Measurements from ENCODE around the gene PELI3. TPM values are rescaled to one million over a fixed set of nuclear protein-coding genes. Genes with fewer than 3 reads are reported as not detected.

Gene PELI3
- total RNA-seq, 4 donors from 2014 or later, result 28.7 to 50.4 (median 37.7) TPM

DNA sequence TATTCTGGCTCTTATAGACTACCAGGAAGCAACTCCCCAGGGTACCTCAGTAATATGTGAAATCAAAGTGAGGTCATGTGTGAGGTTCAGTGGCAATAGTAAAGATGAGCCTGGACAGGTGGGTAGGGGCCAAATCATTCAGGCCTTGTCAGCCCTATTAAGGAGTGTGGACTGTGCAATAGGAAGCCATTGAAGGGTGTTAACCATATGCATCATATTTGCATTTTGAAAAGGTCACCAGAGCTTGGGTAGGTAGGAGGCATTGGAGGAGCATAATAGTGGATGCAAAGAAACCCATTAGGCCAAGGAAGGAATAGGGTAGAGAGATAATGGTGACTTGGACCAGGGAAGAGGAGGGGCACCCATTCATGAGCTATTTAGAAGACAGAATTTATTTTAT is 19.7 kb upstream of the PELI3 start:
- Histone ChIP-seq H3K27ac (replicated peaks in 1 of 4) (no peak overlapping the region), H3K9me3 (peaks cover 0 to 12% (median 3%) of the 10 kb centered on the region in 4 donors), H3K27me3 (no peaks in the 10 kb centered on the region), H3K36me3 (no peaks in the 10 kb centered on the region), H3K4me3 (no peak overlapping the region), H3K4me1 (no peaks in the 10 kb centered on the region)
- intact Hi-C loops (cut with DNase I), result no loop called here
- DNase-seq (ENCODE audit: extremely low spot score), result no peak
- no peak for TF ChIP-seq POLR2A (IDR thresholded peaks at IDR 0.05; ENCODE audit: low read depth)
- TF ChIP-seq, protein P1, sequence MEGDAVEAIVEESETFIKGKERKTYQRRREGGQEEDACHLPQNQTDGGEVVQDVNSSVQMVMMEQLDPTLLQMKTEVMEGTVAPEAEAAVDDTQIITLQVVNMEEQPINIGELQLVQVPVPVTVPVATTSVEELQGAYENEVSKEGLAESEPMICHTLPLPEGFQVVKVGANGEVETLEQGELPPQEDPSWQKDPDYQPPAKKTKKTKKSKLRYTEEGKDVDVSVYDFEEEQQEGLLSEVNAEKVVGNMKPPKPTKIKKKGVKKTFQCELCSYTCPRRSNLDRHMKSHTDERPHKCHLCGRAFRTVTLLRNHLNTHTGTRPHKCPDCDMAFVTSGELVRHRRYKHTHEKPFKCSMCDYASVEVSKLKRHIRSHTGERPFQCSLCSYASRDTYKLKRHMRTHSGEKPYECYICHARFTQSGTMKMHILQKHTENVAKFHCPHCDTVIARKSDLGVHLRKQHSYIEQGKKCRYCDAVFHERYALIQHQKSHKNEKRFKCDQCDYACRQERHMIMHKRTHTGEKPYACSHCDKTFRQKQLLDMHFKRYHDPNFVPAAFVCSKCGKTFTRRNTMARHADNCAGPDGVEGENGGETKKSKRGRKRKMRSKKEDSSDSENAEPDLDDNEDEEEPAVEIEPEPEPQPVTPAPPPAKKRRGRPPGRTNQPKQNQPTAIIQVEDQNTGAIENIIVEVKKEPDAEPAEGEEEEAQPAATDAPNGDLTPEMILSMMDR (IDR thresholded peaks at IDR 0.05), result no peak
- TF ChIP-seq EP300 (IDR thresholded peaks at IDR 0.05), result no peak
- no peak for TF ChIP-seq POLR2AphosphoS5 (IDR thresholded peaks at IDR 0.05)

DNA sequence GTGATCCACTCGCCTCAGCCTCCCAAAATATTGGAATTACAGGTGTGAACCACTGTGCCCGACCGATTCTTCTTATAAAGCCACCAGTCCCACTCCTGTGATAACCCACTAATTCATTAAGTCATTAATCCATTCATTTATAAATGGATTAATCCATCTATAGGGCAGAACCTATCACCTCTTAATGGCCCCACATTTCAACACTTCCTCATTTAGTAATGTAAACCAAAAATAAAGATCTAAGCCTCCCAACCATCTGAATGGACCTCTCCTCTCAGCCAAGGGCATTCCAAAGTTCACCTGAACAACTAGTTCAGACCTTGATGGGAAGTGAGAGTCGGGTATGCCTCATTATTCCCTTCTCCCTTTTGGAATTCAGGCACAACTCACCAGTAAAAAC is 18.2 kb upstream of the PELI3 start:
- DNase-seq (ENCODE audit: extremely low spot score), result no peak
- Histone ChIP-seq H3K4me1 (no peaks in the 10 kb centered on the region), H3K4me3 (no peak overlapping the region), H3K36me3 (no peaks in the 10 kb centered on the region), H3K27ac (replicated peaks in 1 of 4) (no peak overlapping the region), H3K27me3 (no peaks in the 10 kb centered on the region), H3K9me3 (peaks cover 0 to 3% (median under 1%) of the 10 kb centered on the region in 4 donors)
- 78% methylated on average over 4 of the region's 4 CpGs for WGBS
- no peak for TF ChIP-seq POLR2A (IDR thresholded peaks at IDR 0.05; ENCODE audit: low read depth)
- no peak for TF ChIP-seq POLR2AphosphoS5 (IDR thresholded peaks at IDR 0.05)
- TF ChIP-seq, protein P1 (IDR thresholded peaks at IDR 0.05), result no peak
- no peak for TF ChIP-seq EP300 (IDR thresholded peaks at IDR 0.05)
- intact Hi-C loops (cut with DNase I), result no loop called here

DNA sequence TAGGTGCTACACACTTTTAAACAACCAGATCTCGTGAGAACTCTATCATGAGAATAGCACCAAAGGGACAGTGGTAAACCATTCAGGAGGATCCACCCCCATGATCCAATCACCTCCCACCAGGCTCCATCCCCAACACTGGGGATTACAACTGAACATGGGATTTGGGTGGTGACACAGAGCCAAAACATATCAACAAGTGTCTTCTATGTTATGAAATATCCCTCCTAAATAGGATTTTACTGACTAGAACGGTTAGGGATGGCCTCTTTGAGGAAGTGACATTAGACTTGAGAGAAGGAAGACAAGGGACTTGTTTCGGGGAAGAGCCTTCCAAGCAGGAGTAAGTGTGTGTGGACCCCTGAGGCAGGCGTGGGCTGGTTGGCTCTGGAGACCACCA is 16.1 kb upstream of the PELI3 start:
- Histone ChIP-seq H3K27me3 (no peaks in the 10 kb centered on the region), H3K36me3 (no peaks in the 10 kb centered on the region), H3K4me1 (no peaks in the 10 kb centered on the region), H3K9me3 (no peaks in the 10 kb centered on the region), H3K27ac (replicated peaks in 1 of 4) (no peak overlapping the region), H3K4me3 (no peak overlapping the region)
- TF ChIP-seq, protein P1 (IDR thresholded peaks at IDR 0.05), result no peak
- TF ChIP-seq POLR2AphosphoS5 (IDR thresholded peaks at IDR 0.05) (no peak), POLR2A (IDR thresholded peaks at IDR 0.05; ENCODE audit: low read depth) (no peak), EP300 (IDR thresholded peaks at IDR 0.05) (no peak)
- intact Hi-C loops (cut with DNase I), result no loop called here
- DNase-seq (ENCODE audit: extremely low spot score), result no peak
- 59% methylated on average over 4 of the region's 4 CpGs for WGBS

DNA sequence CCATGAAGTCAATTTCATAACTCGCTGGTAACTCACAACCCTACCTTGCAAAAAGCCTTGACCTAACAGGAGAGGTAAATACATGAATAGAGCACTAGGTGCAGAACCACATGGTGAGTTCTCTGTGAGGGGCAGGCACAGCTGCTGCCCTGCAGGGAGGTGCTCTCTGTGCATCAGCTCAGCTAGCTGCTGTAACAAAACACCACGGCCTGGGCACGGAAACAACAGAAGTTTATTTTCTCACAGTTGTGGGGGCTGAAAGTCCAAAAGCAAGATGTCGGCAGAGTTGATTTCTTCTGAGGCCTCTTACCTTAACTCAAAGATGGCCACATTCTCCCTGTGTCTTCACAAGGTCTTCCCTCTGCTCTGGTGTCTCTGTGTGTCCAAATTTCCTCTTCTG is 15.0 kb upstream of the PELI3 start:
- WGBS, result 82% methylated on average over 4 of the region's 4 CpGs
- intact Hi-C loops (cut with DNase I), result no loop called here
- no peak for DNase-seq (ENCODE audit: extremely low spot score)
- H3K4me1 ChIP-seq, result no peaks in the 10 kb centered on the region
- no peak for TF ChIP-seq POLR2AphosphoS5 (IDR thresholded peaks at IDR 0.05)
- no peak for TF ChIP-seq POLR2A (IDR thresholded peaks at IDR 0.05; ENCODE audit: low read depth)
- TF ChIP-seq, protein P1 (IDR thresholded peaks at IDR 0.05), result no peak
- no peak for TF ChIP-seq EP300 (IDR thresholded peaks at IDR 0.05)
- H3K27ac ChIP-seq (replicated peaks in 1 of 4), result no peak overlapping the region
- H3K4me3 ChIP-seq, result no peak overlapping the region
- H3K36me3 ChIP-seq, result no peaks in the 10 kb centered on the region
- no peaks in the 10 kb centered on the region for H3K9me3 ChIP-seq
- no peaks in the 10 kb centered on the region for H3K27me3 ChIP-seq

DNA sequence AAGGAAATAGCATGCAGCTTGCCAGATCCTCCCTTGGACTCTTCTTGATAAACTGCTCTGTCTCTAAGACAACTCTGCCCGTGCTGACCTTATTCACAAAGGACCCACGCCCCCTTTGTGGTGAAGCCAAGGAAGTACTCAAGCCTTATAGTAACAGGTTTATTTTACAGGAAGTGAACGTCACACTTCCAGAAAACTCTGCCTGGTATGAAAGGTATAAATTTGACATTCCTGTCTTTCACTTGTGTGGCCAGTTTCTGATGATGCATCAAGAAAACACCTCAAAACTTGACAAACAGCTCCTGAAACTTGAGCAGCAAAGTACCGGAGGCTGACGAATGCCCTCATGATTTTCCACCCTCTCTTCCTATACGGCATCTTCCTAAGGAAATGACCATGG is 12.5 kb upstream of the PELI3 start:
- TF ChIP-seq POLR2AphosphoS5 (IDR thresholded peaks at IDR 0.05), result no peak
- TF ChIP-seq, protein P1 (IDR thresholded peaks at IDR 0.05), result no peak
- no peak for TF ChIP-seq EP300 (IDR thresholded peaks at IDR 0.05)
- TF ChIP-seq POLR2A (IDR thresholded peaks at IDR 0.05; ENCODE audit: low read depth), result no peak
- no peaks in the 10 kb centered on the region for H3K36me3 ChIP-seq
- WGBS, result 50% methylated on average over 6 of the region's 6 CpGs
- no peaks in the 10 kb centered on the region for H3K4me1 ChIP-seq
- DNase-seq (ENCODE audit: extremely low spot score), result no peak
- H3K4me3 ChIP-seq, result no peak overlapping the region
- H3K27me3 ChIP-seq, result no peaks in the 10 kb centered on the region
- intact Hi-C loops (cut with DNase I), result no loop called here
- no peaks in the 10 kb centered on the region for H3K9me3 ChIP-seq
- H3K27ac ChIP-seq (replicated peaks in 1 of 4), result no peak overlapping the region

Data from esophagus muscularis mucosa (tissue), 4 donors.